ENCODE data around the gene KRTAP13-2. TPM values are rescaled to one million over a fixed set of nuclear protein-coding genes. Genes with fewer than 3 reads are reported as not detected.

KRTAP13-2 gene
- total and polyA plus RNA-seq, 5 donors: not detected

GRCh38 chr21:30326390-30326789, 45.7 kb downstream of the KRTAP13-2 start:
- Histone ChIP-seq H3K27ac (ENCODE audit: low read length) (no peak overlapping the region), H3K4me1 (ENCODE audit: control insufficient read depth, insufficient read depth, low read length) (no peaks in the 10 kb centered on the region), H3K27me3 (ENCODE audit: control insufficient read depth, insufficient read depth) (no peaks in the 10 kb centered on the region), H3K9me3 (ENCODE audit: control insufficient read depth, low read length) (no peaks in the 10 kb centered on the region), H3K4me3 (ENCODE audit: low read length) (no peak overlapping the region)
- intact Hi-C loops (cut with DNase I): no loop called here
- ATAC-seq (no peak), DNase-seq (no peak)

Small RNA genes lying within 50 kb of the gene (microRNA-seq; reads per million reads assigned to microRNA genes)
- gene MIR4327: 0 reads per million in 2 donors

Other genes starting within 250 kb of the KRTAP13-2 start
- not detected for gene CLDN17, start 205.5 kb downstream of the KRTAP13-2 start, total RNA-seq
- gene CLDN17, start 205.5 kb downstream of the KRTAP13-2 start, polyA plus RNA-seq: not detected
- not detected for gene CLDN8, start 156.2 kb downstream of the KRTAP13-2 start, total RNA-seq
- gene CLDN8, start 156.2 kb downstream of the KRTAP13-2 start, polyA plus RNA-seq: not detected
- not detected for gene KRTAP24-1, start 89.3 kb downstream of the KRTAP13-2 start, total RNA-seq
- not detected for gene KRTAP24-1, start 89.3 kb downstream of the KRTAP13-2 start, polyA plus RNA-seq
- gene KRTAP25-1, start 82.8 kb downstream of the KRTAP13-2 start, total RNA-seq: not detected
- gene KRTAP25-1, start 82.8 kb downstream of the KRTAP13-2 start, polyA plus RNA-seq: not detected
- not detected for gene KRTAP26-1, start 52.0 kb downstream of the KRTAP13-2 start, total RNA-seq
- not detected for gene KRTAP26-1, start 52.0 kb downstream of the KRTAP13-2 start, polyA plus RNA-seq
- not detected for gene KRTAP27-1, start 34.6 kb downstream of the KRTAP13-2 start, total RNA-seq
- gene KRTAP27-1, start 34.6 kb downstream of the KRTAP13-2 start, polyA plus RNA-seq: not detected
- gene KRTAP23-1, start 23.7 kb downstream of the KRTAP13-2 start, total RNA-seq: not detected
- not detected for gene KRTAP23-1, start 23.7 kb downstream of the KRTAP13-2 start, polyA plus RNA-seq
- not detected for gene KRTAP13-1, start 23.8 kb upstream of the KRTAP13-2 start, total RNA-seq
- gene KRTAP13-1, start 23.8 kb upstream of the KRTAP13-2 start, polyA plus RNA-seq: not detected
- not detected for gene KRTAP13-3, start 53.7 kb upstream of the KRTAP13-2 start, total RNA-seq
- gene KRTAP13-3, start 53.7 kb upstream of the KRTAP13-2 start, polyA plus RNA-seq: not detected
- not detected for gene KRTAP13-4, start 57.9 kb upstream of the KRTAP13-2 start, total RNA-seq
- gene KRTAP13-4, start 57.9 kb upstream of the KRTAP13-2 start, polyA plus RNA-seq: not detected
- gene KRTAP15-1, start 68.0 kb upstream of the KRTAP13-2 start, total RNA-seq: not detected
- not detected for gene KRTAP15-1, start 68.0 kb upstream of the KRTAP13-2 start, polyA plus RNA-seq
- gene KRTAP19-1, start 108.1 kb upstream of the KRTAP13-2 start, total RNA-seq: not detected
- not detected for gene KRTAP19-1, start 108.1 kb upstream of the KRTAP13-2 start, polyA plus RNA-seq
- gene KRTAP19-2, start 115.2 kb upstream of the KRTAP13-2 start, total RNA-seq: not detected
- not detected for gene KRTAP19-2, start 115.2 kb upstream of the KRTAP13-2 start, polyA plus RNA-seq
- not detected for gene KRTAP19-3, start 119.7 kb upstream of the KRTAP13-2 start, total RNA-seq
- gene KRTAP19-3, start 119.7 kb upstream of the KRTAP13-2 start, polyA plus RNA-seq: not detected
- not detected for gene KRTAP19-4, start 124.9 kb upstream of the KRTAP13-2 start, total RNA-seq
- gene KRTAP19-4, start 124.9 kb upstream of the KRTAP13-2 start, polyA plus RNA-seq: not detected
- not detected for gene KRTAP19-5, start 129.9 kb upstream of the KRTAP13-2 start, total RNA-seq
- gene KRTAP19-5, start 129.9 kb upstream of the KRTAP13-2 start, polyA plus RNA-seq: not detected
- gene KRTAP19-6, start 169.6 kb upstream of the KRTAP13-2 start, total RNA-seq: not detected
- not detected for gene KRTAP19-6, start 169.6 kb upstream of the KRTAP13-2 start, polyA plus RNA-seq
- gene KRTAP19-7, start 189.0 kb upstream of the KRTAP13-2 start, total RNA-seq: not detected
- gene KRTAP19-7, start 189.0 kb upstream of the KRTAP13-2 start, polyA plus RNA-seq: 0.52 TPM
- gene KRTAP22-2, start 218.1 kb upstream of the KRTAP13-2 start, total RNA-seq: not detected
- not detected for gene KRTAP22-2, start 218.1 kb upstream of the KRTAP13-2 start, polyA plus RNA-seq
- not detected for gene KRTAP6-3, start 220.2 kb upstream of the KRTAP13-2 start, total RNA-seq
- not detected for gene KRTAP6-3, start 220.2 kb upstream of the KRTAP13-2 start, polyA plus RNA-seq
- gene KRTAP6-2, start 226.6 kb upstream of the KRTAP13-2 start, total RNA-seq: not detected
- not detected for gene KRTAP6-2, start 226.6 kb upstream of the KRTAP13-2 start, polyA plus RNA-seq
- not detected for gene KRTAP22-1, start 228.8 kb upstream of the KRTAP13-2 start, total RNA-seq
- not detected for gene KRTAP22-1, start 228.8 kb upstream of the KRTAP13-2 start, polyA plus RNA-seq
- not detected for gene KRTAP6-1, start 241.7 kb upstream of the KRTAP13-2 start, total RNA-seq
- gene KRTAP6-1, start 241.7 kb upstream of the KRTAP13-2 start, polyA plus RNA-seq: not detected
- gene KRTAP20-1, start 244.2 kb upstream of the KRTAP13-2 start, total RNA-seq: not detected
- not detected for gene KRTAP20-1, start 244.2 kb upstream of the KRTAP13-2 start, polyA plus RNA-seq
- gene KRTAP20-4, start 248.4 kb upstream of the KRTAP13-2 start, total RNA-seq: not detected
- not detected for gene KRTAP20-4, start 248.4 kb upstream of the KRTAP13-2 start, polyA plus RNA-seq

All from right cardiac atrium (tissue), 5 donors.